ENCODE results near the gene FSTL4.

DNA sequence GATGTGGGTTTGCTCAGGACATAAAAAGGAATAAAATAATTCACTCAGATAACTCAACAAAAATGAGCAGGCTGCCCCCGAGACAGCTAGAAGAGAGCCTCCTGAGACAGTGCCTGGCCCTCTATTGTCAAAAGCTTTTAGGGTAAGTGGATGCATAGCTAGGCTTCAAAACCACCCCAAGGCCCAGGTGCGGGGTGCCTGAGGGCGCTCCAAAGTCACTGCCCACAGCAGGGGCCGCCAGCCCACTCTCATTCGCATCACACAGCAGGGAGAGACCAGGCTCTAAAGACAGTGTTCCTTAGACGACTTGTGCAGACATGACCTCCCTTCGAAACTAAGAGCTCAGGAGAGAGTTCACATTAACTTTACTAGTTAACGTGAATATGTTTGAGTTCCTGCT lies 271.5 kb downstream of the FSTL4 start:
- TF ChIP-seq PPARA (CRISPR knock-in tag; IDR thresholded peaks at IDR 0.05; ENCODE audit: borderline replicate concordance) (no peak), ZFP30 (CRISPR knock-in tag; IDR thresholded peaks at IDR 0.05) (no peak), ZNF565 (CRISPR knock-in tag; conservative IDR thresholded peaks at IDR 0.05; ENCODE audit: low read depth) (no peak), ESRRG (CRISPR knock-in tag; IDR thresholded peaks at IDR 0.05) (no peak), ZNF70 (CRISPR knock-in tag; IDR thresholded peaks at IDR 0.05) (no peak), PATZ1 (CRISPR knock-in tag; IDR thresholded peaks at IDR 0.05; ENCODE audit: borderline replicate concordance) (no peak), RARB (CRISPR knock-in tag; IDR thresholded peaks at IDR 0.05) (no peak), ISL1 (CRISPR knock-in tag; IDR thresholded peaks at IDR 0.05) (no peak), ZNF8 (CRISPR knock-in tag; IDR thresholded peaks at IDR 0.05) (no peak), ZC3H10 (CRISPR knock-in tag; IDR thresholded peaks at IDR 0.05) (no peak), TSHZ2 (CRISPR knock-in tag; IDR thresholded peaks at IDR 0.05) (no peak)
- TF ChIP-seq, protein P1, sequence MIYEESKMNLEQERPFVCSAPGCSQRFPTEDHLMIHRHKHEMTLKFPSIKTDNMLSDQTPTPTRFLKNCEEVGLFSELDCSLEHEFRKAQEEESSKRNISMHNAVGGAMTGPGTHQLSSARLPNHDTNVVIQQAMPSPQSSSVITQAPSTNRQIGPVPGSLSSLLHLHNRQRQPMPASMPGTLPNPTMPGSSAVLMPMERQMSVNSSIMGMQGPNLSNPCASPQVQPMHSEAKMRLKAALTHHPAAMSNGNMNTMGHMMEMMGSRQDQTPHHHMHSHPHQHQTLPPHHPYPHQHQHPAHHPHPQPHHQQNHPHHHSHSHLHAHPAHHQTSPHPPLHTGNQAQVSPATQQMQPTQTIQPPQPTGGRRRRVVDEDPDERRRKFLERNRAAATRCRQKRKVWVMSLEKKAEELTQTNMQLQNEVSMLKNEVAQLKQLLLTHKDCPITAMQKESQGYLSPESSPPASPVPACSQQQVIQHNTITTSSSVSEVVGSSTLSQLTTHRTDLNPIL (CRISPR knock-in tag; IDR thresholded peaks at IDR 0.05; ENCODE audit: low read depth) = no peak
